ENCODE measurements around the gene MAP3K15. TPM values are rescaled to one million over a fixed set of nuclear protein-coding genes. Genes with fewer than 3 reads are reported as not detected.

The MAP3K15 gene
- total and polyA plus RNA-seq, 10 of the 15 experiments (the other 5 are each of a cell fraction or from before 2014, with no cell fraction given), result 0.03 to 0.16 TPM; not detected in 8

DNA sequence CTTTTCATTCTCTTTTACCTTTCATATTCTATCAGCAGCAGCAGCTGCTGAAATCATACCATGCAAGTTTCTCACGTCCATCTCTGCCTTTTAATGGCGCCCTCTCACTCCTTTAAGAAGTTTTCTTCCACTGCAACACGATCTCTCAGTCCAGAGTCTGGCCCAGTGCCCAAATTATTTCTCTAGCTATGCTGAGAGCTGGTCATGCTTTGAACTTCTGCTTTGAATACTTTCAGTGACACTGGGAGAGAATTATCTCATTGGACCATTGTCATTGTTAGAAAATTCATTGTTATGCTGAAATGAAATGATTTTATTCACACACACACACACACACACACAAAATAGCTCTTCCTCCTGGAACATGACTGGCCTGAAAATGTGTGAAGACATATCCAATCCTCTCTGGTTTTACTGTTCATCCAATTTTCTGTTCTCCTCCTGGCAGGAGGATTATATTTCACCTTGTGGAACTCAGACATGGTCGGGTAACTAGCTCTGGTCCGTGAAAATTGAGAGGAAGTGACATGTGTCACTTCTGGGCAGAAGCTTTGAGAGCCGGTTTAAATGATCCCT is 172.9 kb downstream of the MAP3K15 start:
- POLR2A ChIA-PET, result no interaction called here

More for the DNA sequence above, 172.9 kb downstream of the MAP3K15 start:
- in situ Hi-C loops (cut with MboI) (loop anchor here (10.0 kb wide), 1 partner anchor 668 kb away; the partner anchor contains the start of gene RS1), intact Hi-C loops (cut with micrococcal nuclease; ENCODE audit: unreplicated experiment) (loop anchor here (10.0 kb wide), 1 partner anchor 542 kb away; the partner anchor contains the start of gene SH3KBP1)
- Histone ChIP-seq H3K79me2 (ENCODE audit: control insufficient read depth, insufficient read depth, low read length) (peaks cover 23% of the 10 kb centered on the region), H4K20me1 (ENCODE audit: control insufficient read depth, insufficient read depth) (no peaks in the 10 kb centered on the region), H3K9me3 (replicated peaks; ENCODE audit: control insufficient read depth, insufficient read depth, low read length) (no peaks in the 10 kb centered on the region), H3K4me1 (ENCODE audit: control insufficient read depth, insufficient read depth, low read length) (no peaks in the 10 kb centered on the region), H3K4me3 (no peak overlapping the region), H3K4me2 (ENCODE audit: control insufficient read depth, insufficient read depth) (no peak overlapping the region), H3K9ac (ENCODE audit: control insufficient read depth, insufficient read depth, low read length) (no peak overlapping the region), H3K27me3 (replicated peaks in 1 of 2; ENCODE audit: control insufficient read depth in 2 of 2, insufficient read depth in 2 of 2, low read length in 1 of 2) (no peaks in the 10 kb centered on the region), H3K27ac (ENCODE audit: control insufficient read depth, insufficient read depth) (no peak overlapping the region), H2AFZ (ENCODE audit: control insufficient read depth, low read depth, low read length) (no peak overlapping the region), H3K36me3 (ENCODE audit: control insufficient read depth in 2 of 2, insufficient read depth in 2 of 2, low read length in 1 of 2) (no peaks in the 10 kb centered on the region)
- ChIA-PET CTCF (no interaction called here), RAD21 (ENCODE audit: unreplicated experiment) (no interaction called here), SMC1A (ENCODE audit: uncharacterized antibody, unreplicated experiment) (no interaction called here)
- TF ChIP-seq ETV6 (conservative IDR thresholded peaks at IDR 0.05 in 1 of 2, IDR thresholded peaks at IDR 0.05 in 1 of 2; ENCODE audit: borderline replicate concordance in 1 of 2, low read depth in 1 of 2) (no peak), SMAD1 (IDR thresholded peaks at IDR 0.05; ENCODE audit: low read depth, partially characterized antibody) (no peak), EED (IDR thresholded peaks at IDR 0.05; ENCODE audit: low read depth) (no peak), MXI1 (IDR thresholded peaks at IDR 0.05; ENCODE audit: low read depth, low read length) (no peak), BHLHE40 (IDR thresholded peaks at IDR 0.05; ENCODE audit: borderline replicate concordance in 1 of 2, low read depth in 2 of 2, low read length in 1 of 2) (no peak), BMI1 (IDR thresholded peaks at IDR 0.05; ENCODE audit: borderline replicate concordance) (no peak), SMARCA5 (IDR thresholded peaks at IDR 0.05) (no peak), ZNF384 (IDR thresholded peaks at IDR 0.05; ENCODE audit: borderline replicate concordance, low read depth, low read length) (no peak)
- TF ChIP-seq, protein P1, sequence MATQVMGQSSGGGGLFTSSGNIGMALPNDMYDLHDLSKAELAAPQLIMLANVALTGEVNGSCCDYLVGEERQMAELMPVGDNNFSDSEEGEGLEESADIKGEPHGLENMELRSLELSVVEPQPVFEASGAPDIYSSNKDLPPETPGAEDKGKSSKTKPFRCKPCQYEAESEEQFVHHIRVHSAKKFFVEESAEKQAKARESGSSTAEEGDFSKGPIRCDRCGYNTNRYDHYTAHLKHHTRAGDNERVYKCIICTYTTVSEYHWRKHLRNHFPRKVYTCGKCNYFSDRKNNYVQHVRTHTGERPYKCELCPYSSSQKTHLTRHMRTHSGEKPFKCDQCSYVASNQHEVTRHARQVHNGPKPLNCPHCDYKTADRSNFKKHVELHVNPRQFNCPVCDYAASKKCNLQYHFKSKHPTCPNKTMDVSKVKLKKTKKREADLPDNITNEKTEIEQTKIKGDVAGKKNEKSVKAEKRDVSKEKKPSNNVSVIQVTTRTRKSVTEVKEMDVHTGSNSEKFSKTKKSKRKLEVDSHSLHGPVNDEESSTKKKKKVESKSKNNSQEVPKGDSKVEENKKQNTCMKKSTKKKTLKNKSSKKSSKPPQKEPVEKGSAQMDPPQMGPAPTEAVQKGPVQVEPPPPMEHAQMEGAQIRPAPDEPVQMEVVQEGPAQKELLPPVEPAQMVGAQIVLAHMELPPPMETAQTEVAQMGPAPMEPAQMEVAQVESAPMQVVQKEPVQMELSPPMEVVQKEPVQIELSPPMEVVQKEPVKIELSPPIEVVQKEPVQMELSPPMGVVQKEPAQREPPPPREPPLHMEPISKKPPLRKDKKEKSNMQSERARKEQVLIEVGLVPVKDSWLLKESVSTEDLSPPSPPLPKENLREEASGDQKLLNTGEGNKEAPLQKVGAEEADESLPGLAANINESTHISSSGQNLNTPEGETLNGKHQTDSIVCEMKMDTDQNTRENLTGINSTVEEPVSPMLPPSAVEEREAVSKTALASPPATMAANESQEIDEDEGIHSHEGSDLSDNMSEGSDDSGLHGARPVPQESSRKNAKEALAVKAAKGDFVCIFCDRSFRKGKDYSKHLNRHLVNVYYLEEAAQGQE (IDR thresholded peaks at IDR 0.05; ENCODE audit: low read depth, low read length), result no peak
- DNase-seq (ENCODE audit: low read depth, low spot score) (no peak), FAIRE-seq (no peak), ATAC-seq (no peak)
- WGBS (ENCODE audit: insufficient coverage, insufficient replicate concordance, low lambda C conversion rate, missing lambda C conversion rate), result 35% methylated on average over 6 of the region's 6 CpGs
- BruUV-seq (replicated peaks), result no TSS peak
